ENCODE measurements around the gene AHCYL1. TPM values are rescaled to one million over a fixed set of nuclear protein-coding genes. Genes with fewer than 3 reads are reported as not detected.

The AHCYL1 gene
- total RNA-seq, 2 donors from 2014 or later, result 37.4 to 69.3 TPM

- TF ChIP-seq CTCF (IDR thresholded peaks at IDR 0.05), result no peak
- Histone ChIP-seq H3K27me3 (replicated peaks; ENCODE audit: insufficient read depth) (peaks cover 23% of the 10 kb centered on the region), H3K27ac (peak overlapping the region in 1 of 2 donors; percentile 28), H3K4me3 (peak overlapping the region; percentile 51), H3K36me3 (no peaks in the 10 kb centered on the region), H3K4me1 (ENCODE audit: control insufficient read depth in 1 of 2, low read depth in 2 of 2) (peaks cover 8 to 16% of the 10 kb centered on the region in 2 donors), H3K9me3 (no peaks in the 10 kb centered on the region)
- no peak for ATAC-seq (ENCODE audit: insufficient number of reproducible peaks, low FRiP score, low read depth)
- no peak for DNase-seq (ENCODE audit: low spot score)
Measured at GRCh38 chr1:110069404-110070281, 85.1 kb downstream of the AHCYL1 start.

GRCh38 chr1:110070282-110070669, 85.7 kb downstream of the AHCYL1 start:
- H3K4me3 ChIP-seq, result peak overlapping the region; percentile 42
- H3K9me3 ChIP-seq, result no peaks in the 10 kb centered on the region
- peaks cover 8 to 16% of the 10 kb centered on the region in 2 donors for H3K4me1 ChIP-seq (ENCODE audit: control insufficient read depth in 1 of 2, low read depth in 2 of 2)
- H3K27me3 ChIP-seq (replicated peaks; ENCODE audit: insufficient read depth), result peaks cover 23% of the 10 kb centered on the region
- no peak overlapping the region for H3K27ac ChIP-seq
- no peak for TF ChIP-seq CTCF (IDR thresholded peaks at IDR 0.05)
- no peaks in the 10 kb centered on the region for H3K36me3 ChIP-seq
- DNase-seq (ENCODE audit: low spot score), result no peak
- no peak for ATAC-seq (ENCODE audit: insufficient number of reproducible peaks, low FRiP score, low read depth)

- Histone ChIP-seq H3K27ac (peak within 1 kb of the TSS in 1 of 2 donors; percentile 28), H3K4me1 (ENCODE audit: control insufficient read depth in 1 of 2, low read depth in 2 of 2) (peaks cover 8 to 16% of the 10 kb centered on the region in 2 donors), H3K36me3 (no peaks in the 10 kb centered on the region), H3K4me3 (peak within 1 kb of the TSS; percentile 42), H3K9me3 (no peaks in the 10 kb centered on the region), H3K27me3 (replicated peaks; ENCODE audit: insufficient read depth) (peaks cover 23% of the 10 kb centered on the region)
- ATAC-seq (ENCODE audit: insufficient number of reproducible peaks, low FRiP score, low read depth) (no peak), DNase-seq (ENCODE audit: low spot score) (no peak)
- no peak for TF ChIP-seq CTCF (IDR thresholded peaks at IDR 0.05)
Measured at GRCh38 chr1:110070671-110071242, 86.2 kb downstream of the AHCYL1 start, which contains the start of gene ALX3. TSS of gene ALX3 (minus strand) at chr1:110070672. CDS start at chr1:110070612, 60 bp downstream.

Other genes with a start within 250 kb of the AHCYL1 start
- gene GSTM3, start 243.7 kb upstream of the AHCYL1 start, total RNA-seq, result 10 to 100 TPM; 33.1 to 68.6 TPM
- 1 to 10 TPM in 1 of 2 donors, not detected in 1; 1.1 TPM for gene EPS8L3, start 220.8 kb upstream of the AHCYL1 start, total RNA-seq
- 100 to 1,000 TPM; 146 to 171 TPM for gene CSF1, start 73.9 kb upstream of the AHCYL1 start, total RNA-seq
- 10 to 100 TPM; 38.4 to 61.6 TPM for gene STRIP1, start 49.9 kb downstream of the AHCYL1 start, total RNA-seq
- not detected for gene ALX3, start 85.9 kb downstream of the AHCYL1 start, total RNA-seq
- not detected for gene UBL4B, start 127.7 kb downstream of the AHCYL1 start, total RNA-seq
- gene SLC6A17, start 165.7 kb downstream of the AHCYL1 start, total RNA-seq, result under 1 TPM; 0.14 TPM
- 10 to 100 TPM; 12.7 to 17.6 TPM for gene KCNC4, start 225.5 kb downstream of the AHCYL1 start, total RNA-seq